ENCODE measurements around the gene DUSP28. TPM values are rescaled to one million over a fixed set of nuclear protein-coding genes. Genes with fewer than 3 reads are reported as not detected.

Gene DUSP28
- total RNA-seq, 1 experiment from 2014 or later = 8.1 TPM

- no peak for DNase-seq
- Histone ChIP-seq H3K36me3 (ENCODE audit: insufficient read depth, low read length) (peaks cover 63% of the 10 kb centered on the region), H3K4me1 (ENCODE audit: low read length) (peaks cover 4% of the 10 kb centered on the region), H3K9me2 (replicated peaks; ENCODE audit: insufficient read depth, low read length) (no peaks in the 10 kb centered on the region), H3K4me3 (ENCODE audit: low read length) (no peak overlapping the region), H3K9ac (ENCODE audit: low read length) (no peak overlapping the region), H4K20me1 (ENCODE audit: insufficient read depth, low read depth, low read length) (no peaks in the 10 kb centered on the region), H3K9me3 (ENCODE audit: low read length) (peaks cover 4% of the 10 kb centered on the region), H3K79me2 (ENCODE audit: low read length) (peaks cover 85% of the 10 kb centered on the region), H2AFZ (ENCODE audit: low read length) (no peak overlapping the region), H3K4me2 (ENCODE audit: low read depth, low read length, poor library complexity, severe bottlenecking) (no peak overlapping the region), H3K27ac (ENCODE audit: low read length) (no peak overlapping the region), H3K27me3 (ENCODE audit: low read length) (no peaks in the 10 kb centered on the region)
These were observed 6.1 kb upstream of the DUSP28 start for GRCh38 chr2:240553956-240554480.

GRCh38 chr2:240554767-240555493 is 5.2 kb upstream of the DUSP28 start:
- Histone ChIP-seq H3K9me2 (replicated peaks; ENCODE audit: insufficient read depth, low read length) (no peaks in the 10 kb centered on the region), H4K20me1 (ENCODE audit: insufficient read depth, low read depth, low read length) (no peaks in the 10 kb centered on the region), H3K9me3 (ENCODE audit: low read length) (peaks cover 4% of the 10 kb centered on the region), H3K27me3 (ENCODE audit: low read length) (no peaks in the 10 kb centered on the region), H2AFZ (ENCODE audit: low read length) (no peak overlapping the region), H3K4me2 (ENCODE audit: low read depth, low read length, poor library complexity, severe bottlenecking) (no peak overlapping the region), H3K4me3 (ENCODE audit: low read length) (no peak overlapping the region), H3K9ac (ENCODE audit: low read length) (no peak overlapping the region), H3K79me2 (ENCODE audit: low read length) (peaks cover 94% of the 10 kb centered on the region), H3K27ac (ENCODE audit: low read length) (no peak overlapping the region), H3K36me3 (ENCODE audit: insufficient read depth, low read length) (peaks cover 65% of the 10 kb centered on the region), H3K4me1 (ENCODE audit: low read length) (peaks cover 13% of the 10 kb centered on the region)
- no peak for DNase-seq

GRCh38 chr2:240555541-240556250 is 4.5 kb upstream of the DUSP28 start:
- H3K79me2 ChIP-seq (ENCODE audit: low read length) = peaks cover 95% of the 10 kb centered on the region
- H3K9me2 ChIP-seq (replicated peaks; ENCODE audit: insufficient read depth, low read length) = no peaks in the 10 kb centered on the region
- no peak for DNase-seq
- H3K27me3 ChIP-seq (ENCODE audit: low read length) = no peaks in the 10 kb centered on the region
- no peak overlapping the region for H3K4me2 ChIP-seq (ENCODE audit: low read depth, low read length, poor library complexity, severe bottlenecking)
- H3K4me3 ChIP-seq (ENCODE audit: low read length) = no peak overlapping the region
- H3K9ac ChIP-seq (ENCODE audit: low read length) = no peak overlapping the region
- H3K9me3 ChIP-seq (ENCODE audit: low read length) = peaks cover 4% of the 10 kb centered on the region
- peaks cover 14% of the 10 kb centered on the region for H3K4me1 ChIP-seq (ENCODE audit: low read length)
- no peak overlapping the region for H2AFZ ChIP-seq (ENCODE audit: low read length)
- no peaks in the 10 kb centered on the region for H4K20me1 ChIP-seq (ENCODE audit: insufficient read depth, low read depth, low read length)
- peaks cover 62% of the 10 kb centered on the region for H3K36me3 ChIP-seq (ENCODE audit: insufficient read depth, low read length)
- no peak overlapping the region for H3K27ac ChIP-seq (ENCODE audit: low read length)

- Histone ChIP-seq H3K4me1 (ENCODE audit: low read length) (peaks cover 17% of the 10 kb centered on the region), H3K36me3 (ENCODE audit: insufficient read depth, low read length) (peaks cover 53% of the 10 kb centered on the region), H3K9me3 (ENCODE audit: low read length) (no peaks in the 10 kb centered on the region), H4K20me1 (ENCODE audit: insufficient read depth, low read depth, low read length) (no peaks in the 10 kb centered on the region), H3K79me2 (ENCODE audit: low read length) (peaks cover 90% of the 10 kb centered on the region), H3K9ac (ENCODE audit: low read length) (no peak overlapping the region), H3K9me2 (replicated peaks; ENCODE audit: insufficient read depth, low read length) (no peaks in the 10 kb centered on the region), H2AFZ (ENCODE audit: low read length) (no peak overlapping the region), H3K27me3 (ENCODE audit: low read length) (no peaks in the 10 kb centered on the region), H3K4me2 (ENCODE audit: low read depth, low read length, poor library complexity, severe bottlenecking) (no peak overlapping the region), H3K27ac (ENCODE audit: low read length) (no peak overlapping the region), H3K4me3 (ENCODE audit: low read length) (no peak overlapping the region)
- DNase-seq = peak; percentile 76
These were observed 3.5 kb upstream of the DUSP28 start for GRCh38 chr2:240556553-240557100.

- Histone ChIP-seq H2AFZ (ENCODE audit: low read length) (no peak overlapping the region), H3K9me3 (ENCODE audit: low read length) (no peaks in the 10 kb centered on the region), H3K9me2 (replicated peaks; ENCODE audit: insufficient read depth, low read length) (no peaks in the 10 kb centered on the region), H3K4me3 (ENCODE audit: low read length) (no peak overlapping the region), H3K27ac (ENCODE audit: low read length) (no peak overlapping the region), H3K4me2 (ENCODE audit: low read depth, low read length, poor library complexity, severe bottlenecking) (no peak overlapping the region), H3K9ac (ENCODE audit: low read length) (no peak overlapping the region), H3K27me3 (ENCODE audit: low read length) (no peaks in the 10 kb centered on the region), H3K36me3 (ENCODE audit: insufficient read depth, low read length) (peaks cover 47% of the 10 kb centered on the region), H3K4me1 (ENCODE audit: low read length) (peaks cover 23% of the 10 kb centered on the region), H3K79me2 (ENCODE audit: low read length) (peaks cover 89% of the 10 kb centered on the region), H4K20me1 (ENCODE audit: insufficient read depth, low read depth, low read length) (no peaks in the 10 kb centered on the region)
- DNase-seq = no peak
These were observed 2.9 kb upstream of the DUSP28 start for GRCh38 chr2:240557101-240557751.

DNA sequence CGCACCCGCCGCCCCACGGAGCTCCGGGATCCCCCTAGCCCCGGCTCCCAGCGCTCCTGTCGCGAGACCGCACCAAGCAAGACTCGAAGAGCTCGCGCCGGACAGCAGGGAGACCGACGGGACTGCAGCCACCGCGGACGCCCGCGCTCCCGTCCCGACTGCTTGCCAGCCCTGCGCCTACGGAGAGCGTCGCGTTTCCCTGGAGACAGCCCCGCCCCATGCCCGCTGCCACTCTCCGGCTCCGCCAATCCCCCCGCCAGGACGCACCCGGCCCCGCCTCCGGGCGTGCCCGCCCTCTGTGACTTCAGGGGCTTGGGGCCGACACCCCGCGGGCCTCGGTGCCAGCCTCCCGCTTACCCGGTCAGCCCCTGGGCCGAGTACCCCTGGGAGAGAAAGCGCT is 2.3 kb upstream of the DUSP28 start, which contains the start of gene ANKMY1:
ANKMY1 (minus strand) TSS at position 181 of the 400 bp plus-strand sequence. CDS start 653 bp downstream, outside the sequence.
- H3K9me3 ChIP-seq (ENCODE audit: low read length) = no peaks in the 10 kb centered on the region
- no peaks in the 10 kb centered on the region for H3K27me3 ChIP-seq (ENCODE audit: low read length)
- H2AFZ ChIP-seq (ENCODE audit: low read length) = no peak within 1 kb of the TSS
- peak within 1 kb of the TSS; percentile 90 for H3K4me2 ChIP-seq (ENCODE audit: low read depth, low read length, poor library complexity, severe bottlenecking)
- no peak for DNase-seq
- peaks cover 89% of the 10 kb centered on the region for H3K79me2 ChIP-seq (ENCODE audit: low read length)
- peaks cover 27% of the 10 kb centered on the region for H3K4me1 ChIP-seq (ENCODE audit: low read length)
- no peaks in the 10 kb centered on the region for H4K20me1 ChIP-seq (ENCODE audit: insufficient read depth, low read depth, low read length)
- peaks cover 41% of the 10 kb centered on the region for H3K36me3 ChIP-seq (ENCODE audit: insufficient read depth, low read length)
- H3K9ac ChIP-seq (ENCODE audit: low read length) = peak within 1 kb of the TSS; percentile 98; the same call in 1 of the 2 replicates
- peak within 1 kb of the TSS; percentile 44; the same call in 1 of the 2 replicates for H3K27ac ChIP-seq (ENCODE audit: low read length)
- H3K9me2 ChIP-seq (replicated peaks; ENCODE audit: insufficient read depth, low read length) = no peaks in the 10 kb centered on the region
- 0 out of 2 replicates have a peak within 1 kb of the TSS, but pooled peaks have one; percentile 83 for H3K4me3 ChIP-seq (ENCODE audit: low read length)

GRCh38 chr2:240558236-240558761 is 1.9 kb upstream of the DUSP28 start:
- Histone ChIP-seq H3K27ac (ENCODE audit: low read length) (no peak overlapping the region), H3K36me3 (ENCODE audit: insufficient read depth, low read length) (peaks cover 36% of the 10 kb centered on the region), H2AFZ (ENCODE audit: low read length) (no peak overlapping the region), H3K4me3 (ENCODE audit: low read length) (no peak overlapping the region), H3K79me2 (ENCODE audit: low read length) (peaks cover 84% of the 10 kb centered on the region), H3K9me2 (replicated peaks; ENCODE audit: insufficient read depth, low read length) (no peaks in the 10 kb centered on the region), H3K9me3 (ENCODE audit: low read length) (no peaks in the 10 kb centered on the region), H4K20me1 (ENCODE audit: insufficient read depth, low read depth, low read length) (no peaks in the 10 kb centered on the region), H3K9ac (ENCODE audit: low read length) (no peak overlapping the region), H3K4me2 (ENCODE audit: low read depth, low read length, poor library complexity, severe bottlenecking) (no peak overlapping the region), H3K4me1 (ENCODE audit: low read length) (peaks cover 27% of the 10 kb centered on the region), H3K27me3 (ENCODE audit: low read length) (no peaks in the 10 kb centered on the region)
- DNase-seq = no peak

Data from Karpas-422 (cell line).